Activated naive CD8-positive, alpha-beta T cell treated with anti-CD3 and anti-CD28 coated beads for 36 hours (primary cell): Measurements from ENCODE around the gene ADAD1. TPM values are rescaled to one million over a fixed set of nuclear protein-coding genes. Genes with fewer than 3 reads are reported as not detected.
"Not testable (repeated sequence)": the region's sequence is repeated elsewhere in the genome, so short reads cannot be mapped to it uniquely, and the experiment has no call there.

Source experiments
- DNase-seq: peaks from one replicate; pipeline ENCODE4 v3.0.0; 2021
- H3K27ac Mint-ChIP-seq: one replicate; pipeline ENCODE4 v1.8.0; 2022; ENCODE audit warnings: mild to moderate bottlenecking, moderate library complexity, mixed read lengths
- H3K27me3 Mint-ChIP-seq: one replicate; pipeline ENCODE4 v1.8.0; 2022; ENCODE audit warnings: mild to moderate bottlenecking, mixed read lengths
- H3K36me3 Mint-ChIP-seq: one replicate; pipeline ENCODE4 v1.8.0; 2021; ENCODE audit warnings: mild to moderate bottlenecking, mixed read lengths
- H3K4me1 Mint-ChIP-seq: one replicate; pipeline ENCODE4 v1.8.0; 2021; ENCODE audit warnings: mixed read lengths
- H3K4me3 Mint-ChIP-seq: one replicate; pipeline ENCODE4 v1.8.0; 2022; ENCODE audit warnings: mild to moderate bottlenecking, moderate library complexity, mixed read lengths
- H3K9me3 Mint-ChIP-seq: one replicate; pipeline ENCODE4 v1.8.0; 2022; ENCODE audit warnings: mixed read lengths
- total RNA-seq, 2 experiments: library from RNA; stranded (reverse); gene quantifications; one replicate each; pipeline ENCODE4 v1.2.3, GENCODE V29; 2021

Gene ADAD1
- not detected for total RNA-seq

GRCh38 chr4:122378711-122379110, at the start of gene ADAD1:
Gene ADAD1, plus strand, starts transcription at chr4:122379011. Its CDS starts 1,059 bp downstream, at chr4:122380070.
- Mint-ChIP-seq H3K4me1 (peaks cover 1% of the 10 kb centered on the region), H3K27me3 (no peaks in the 10 kb centered on the region), H3K4me3 (no peak within 1 kb of the TSS), H3K27ac (no peak within 1 kb of the TSS), H3K36me3 (peaks cover 1% of the 10 kb centered on the region), H3K9me3 (peaks cover 4% of the 10 kb centered on the region)
- DNase-seq, result no peak

- no peaks in the 10 kb centered on the region for H3K9me3 Mint-ChIP-seq
- H3K27ac Mint-ChIP-seq, result no peak overlapping the region
- H3K36me3 Mint-ChIP-seq, result peaks cover 18% of the 10 kb centered on the region
- H3K4me1 Mint-ChIP-seq, result no peaks in the 10 kb centered on the region
- no peaks in the 10 kb centered on the region for H3K27me3 Mint-ChIP-seq
- H3K4me3 Mint-ChIP-seq, result no peak overlapping the region
- DNase-seq, result no peak
These were observed 48.8 kb upstream of the ADAD1 start for GRCh38 chr4:122329876-122330565.

GRCh38 chr4:122331195-122331594, 47.6 kb upstream of the ADAD1 start:
- H3K36me3 Mint-ChIP-seq, result peaks cover 20% of the 10 kb centered on the region
- no peaks in the 10 kb centered on the region for H3K9me3 Mint-ChIP-seq
- H3K4me3 Mint-ChIP-seq, result no peak overlapping the region
- H3K27ac Mint-ChIP-seq, result no peak overlapping the region
- no peaks in the 10 kb centered on the region for H3K27me3 Mint-ChIP-seq
- no peak for DNase-seq
- H3K4me1 Mint-ChIP-seq, result no peaks in the 10 kb centered on the region

- H3K4me3 Mint-ChIP-seq, result no peak overlapping the region
- H3K4me1 Mint-ChIP-seq, result no peaks in the 10 kb centered on the region
These were observed 44.0 kb upstream of the ADAD1 start for GRCh38 chr4:122334828-122335227.

GRCh38 chr4:122341886-122342285, 36.9 kb upstream of the ADAD1 start:
- Mint-ChIP-seq H3K36me3 (peaks cover 5% of the 10 kb centered on the region), H3K4me3 (no peak overlapping the region), H3K9me3 (no peaks in the 10 kb centered on the region)

More at GRCh38 chr4:122334828-122335227, 44.0 kb upstream of the ADAD1 start:
- Mint-ChIP-seq H3K36me3 (peaks cover 17% of the 10 kb centered on the region), H3K9me3 (no peaks in the 10 kb centered on the region), H3K27ac (no peak overlapping the region), H3K27me3 (no peaks in the 10 kb centered on the region)
- no peak for DNase-seq

GRCh38 chr4:122346036-122346435, 32.8 kb upstream of the ADAD1 start:
- Mint-ChIP-seq H3K27ac (no peak overlapping the region), H3K27me3 (no peaks in the 10 kb centered on the region), H3K9me3 (no peaks in the 10 kb centered on the region), H3K4me3 (no peak overlapping the region), H3K36me3 (peaks cover 11% of the 10 kb centered on the region), H3K4me1 (no peaks in the 10 kb centered on the region)
- DNase-seq, result no peak

More at GRCh38 chr4:122341886-122342285, 36.9 kb upstream of the ADAD1 start:
- Mint-ChIP-seq H3K4me1 (no peaks in the 10 kb centered on the region), H3K27ac (no peak overlapping the region), H3K27me3 (no peaks in the 10 kb centered on the region)
- DNase-seq, result no peak

GRCh38 chr4:122346503-122346902, 32.3 kb upstream of the ADAD1 start:
- no peak overlapping the region for H3K4me3 Mint-ChIP-seq
- H3K9me3 Mint-ChIP-seq, result no peaks in the 10 kb centered on the region
- no peak for DNase-seq
- H3K27me3 Mint-ChIP-seq, result no peaks in the 10 kb centered on the region
- H3K36me3 Mint-ChIP-seq, result peaks cover 11% of the 10 kb centered on the region
- H3K4me1 Mint-ChIP-seq, result no peaks in the 10 kb centered on the region
- no peak overlapping the region for H3K27ac Mint-ChIP-seq

GRCh38 chr4:122356317-122356808, 22.4 kb upstream of the ADAD1 start:
- no peak for DNase-seq
- H3K4me1 Mint-ChIP-seq, result no peaks in the 10 kb centered on the region
- no peaks in the 10 kb centered on the region for H3K27me3 Mint-ChIP-seq
- H3K9me3 Mint-ChIP-seq, result no peaks in the 10 kb centered on the region
- H3K36me3 Mint-ChIP-seq, result peaks cover 23% of the 10 kb centered on the region
- H3K27ac Mint-ChIP-seq, result no peak overlapping the region
- H3K4me3 Mint-ChIP-seq, result no peak overlapping the region

GRCh38 chr4:122360754-122361153, 18.1 kb upstream of the ADAD1 start:
- Mint-ChIP-seq H3K4me1 (no peaks in the 10 kb centered on the region), H3K4me3 (no peak overlapping the region), H3K36me3 (peaks cover 24% of the 10 kb centered on the region), H3K9me3 (peaks cover 1% of the 10 kb centered on the region), H3K27me3 (no peaks in the 10 kb centered on the region), H3K27ac (no peak overlapping the region)
- DNase-seq, result no peak

GRCh38 chr4:122364700-122365404, 14.0 kb upstream of the ADAD1 start:
- no peak for DNase-seq
- Mint-ChIP-seq H3K4me3 (no peak overlapping the region), H3K27ac (no peak overlapping the region), H3K9me3 (peaks cover 32% of the 10 kb centered on the region), H3K4me1 (no peaks in the 10 kb centered on the region), H3K27me3 (peaks cover 4% of the 10 kb centered on the region), H3K36me3 (peaks cover 23% of the 10 kb centered on the region)

GRCh38 chr4:122368786-122369185, 10.0 kb upstream of the ADAD1 start:
- not testable (repeated sequence) for H3K4me3 Mint-ChIP-seq, H3K27me3 Mint-ChIP-seq, DNase-seq, H3K27ac Mint-ChIP-seq, H3K4me1 Mint-ChIP-seq
- H3K36me3 Mint-ChIP-seq, result peaks cover 12% of the 10 kb centered on the region
- H3K9me3 Mint-ChIP-seq, result peaks cover 34% of the 10 kb centered on the region

- Mint-ChIP-seq H3K4me1 (peaks cover 1% of the 10 kb centered on the region), H3K27ac (no peak overlapping the region), H3K9me3 (peaks cover 4% of the 10 kb centered on the region), H3K4me3 (no peak overlapping the region), H3K27me3 (no peaks in the 10 kb centered on the region), H3K36me3 (peaks cover 1% of the 10 kb centered on the region)
- no peak for DNase-seq
These were observed 1.5 kb upstream of the ADAD1 start for GRCh38 chr4:122377352-122377751.

GRCh38 chr4:122379239-122379638, 428 bp downstream of the ADAD1 start:
- Mint-ChIP-seq H3K9me3 (peaks cover 4% of the 10 kb centered on the region), H3K27me3 (no peaks in the 10 kb centered on the region), H3K27ac (no peak overlapping the region), H3K36me3 (peaks cover 1% of the 10 kb centered on the region), H3K4me3 (no peak overlapping the region), H3K4me1 (peaks cover 1% of the 10 kb centered on the region)
- no peak for DNase-seq

GRCh38 chr4:122383341-122383740, 4.5 kb downstream of the ADAD1 start:
- Mint-ChIP-seq H3K4me3 (no peak overlapping the region), H3K27me3 (no peaks in the 10 kb centered on the region), H3K9me3 (peaks cover 14% of the 10 kb centered on the region), H3K27ac (no peak overlapping the region), H3K4me1 (peaks cover 1% of the 10 kb centered on the region), H3K36me3 (peaks cover 1% of the 10 kb centered on the region)
- no peak for DNase-seq

- Mint-ChIP-seq H3K9me3 (peaks cover 21% of the 10 kb centered on the region), H3K27me3 (no peaks in the 10 kb centered on the region), H3K27ac (no peak overlapping the region), H3K4me1 (peaks cover 1% of the 10 kb centered on the region), H3K4me3 (no peak overlapping the region), H3K36me3 (peaks cover 6% of the 10 kb centered on the region)
- no peak for DNase-seq
These were observed 5.4 kb downstream of the ADAD1 start for GRCh38 chr4:122384245-122384644.
